GM21529 (cell line): ENCODE results near the gene URI1.
"Not testable (repeated sequence)": the region's sequence is repeated elsewhere in the genome, so short reads cannot be mapped to it uniquely, and the experiment has no call there.

Source experiments
- ATAC-seq: cut with Tn5 transposase; IDR thresholded peaks from one replicate; pipeline ENCODE4 v1.9.1; 2021; ENCODE audit not compliant: unreplicated experiment

URI1 gene, protein sequence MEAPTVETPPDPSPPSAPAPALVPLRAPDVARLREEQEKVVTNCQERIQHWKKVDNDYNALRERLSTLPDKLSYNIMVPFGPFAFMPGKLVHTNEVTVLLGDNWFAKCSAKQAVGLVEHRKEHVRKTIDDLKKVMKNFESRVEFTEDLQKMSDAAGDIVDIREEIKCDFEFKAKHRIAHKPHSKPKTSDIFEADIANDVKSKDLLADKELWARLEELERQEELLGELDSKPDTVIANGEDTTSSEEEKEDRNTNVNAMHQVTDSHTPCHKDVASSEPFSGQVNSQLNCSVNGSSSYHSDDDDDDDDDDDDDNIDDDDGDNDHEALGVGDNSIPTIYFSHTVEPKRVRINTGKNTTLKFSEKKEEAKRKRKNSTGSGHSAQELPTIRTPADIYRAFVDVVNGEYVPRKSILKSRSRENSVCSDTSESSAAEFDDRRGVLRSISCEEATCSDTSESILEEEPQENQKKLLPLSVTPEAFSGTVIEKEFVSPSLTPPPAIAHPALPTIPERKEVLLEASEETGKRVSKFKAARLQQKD

DNA sequence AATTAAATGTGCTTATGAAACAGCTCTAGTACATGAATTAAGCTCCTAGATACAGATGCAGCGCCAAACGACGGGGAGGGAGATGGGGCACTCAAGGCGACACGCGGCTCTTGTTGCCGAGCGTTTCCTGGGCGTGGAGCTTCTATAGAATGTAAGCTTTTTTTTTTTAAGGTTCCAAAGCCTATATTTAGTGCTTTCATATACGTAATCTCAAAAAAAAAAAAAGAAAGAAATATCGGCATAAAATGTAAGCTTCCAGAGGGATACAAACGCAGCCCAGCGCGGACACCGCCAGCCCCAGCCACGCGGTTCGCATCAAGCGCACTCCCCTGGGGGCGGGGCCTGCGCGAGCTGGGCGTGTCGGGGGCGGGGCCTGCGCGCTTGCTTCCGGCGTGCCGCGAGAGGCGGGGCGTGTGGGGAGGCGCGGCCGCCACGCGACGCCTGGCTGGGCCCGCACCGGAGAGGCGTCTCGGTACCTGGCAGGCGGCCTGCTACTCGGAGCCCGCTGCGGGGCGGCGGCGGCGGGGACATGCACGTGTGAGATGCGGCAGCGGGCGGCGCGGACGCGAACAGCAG lies at the start of gene URI1:
TSS of gene URI1 (plus strand) at position 412 of the 576 bp plus-strand sequence. CDS start 309 bp downstream, outside the sequence.
- peak; percentile 81 for ATAC-seq

- ATAC-seq = no peak
Observed at GRCh38 chr19:29893606-29894284, 48.3 kb upstream of the URI1 start.

GRCh38 chr19:29896802-29897201 lies 45.2 kb upstream of the URI1 start:
- no peak for ATAC-seq

DNA sequence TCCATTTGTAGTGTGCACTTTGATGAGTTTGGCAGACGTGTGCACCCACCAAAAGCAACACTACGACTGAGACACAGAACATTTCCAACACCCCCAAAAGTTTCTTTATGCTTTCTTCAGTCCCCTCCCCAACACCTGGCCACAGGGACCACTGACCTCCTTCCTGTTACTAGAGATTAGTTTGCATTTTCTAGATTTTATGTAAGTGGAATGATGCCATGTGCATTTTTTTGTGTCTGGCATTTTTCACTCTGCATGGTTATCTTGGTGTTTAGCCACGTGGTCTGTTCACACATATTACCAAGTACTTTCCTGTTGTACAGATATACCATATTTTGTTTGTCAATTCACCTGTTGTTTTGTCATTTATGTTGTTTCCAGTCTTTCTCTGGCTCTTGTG lies 44.6 kb upstream of the URI1 start:
- ATAC-seq = no peak

GRCh38 chr19:29904017-29904416 lies 38.0 kb upstream of the URI1 start:
- no peak for ATAC-seq

- ATAC-seq = no peak
Observed at GRCh38 chr19:29908963-29909944, 32.8 kb upstream of the URI1 start.

DNA sequence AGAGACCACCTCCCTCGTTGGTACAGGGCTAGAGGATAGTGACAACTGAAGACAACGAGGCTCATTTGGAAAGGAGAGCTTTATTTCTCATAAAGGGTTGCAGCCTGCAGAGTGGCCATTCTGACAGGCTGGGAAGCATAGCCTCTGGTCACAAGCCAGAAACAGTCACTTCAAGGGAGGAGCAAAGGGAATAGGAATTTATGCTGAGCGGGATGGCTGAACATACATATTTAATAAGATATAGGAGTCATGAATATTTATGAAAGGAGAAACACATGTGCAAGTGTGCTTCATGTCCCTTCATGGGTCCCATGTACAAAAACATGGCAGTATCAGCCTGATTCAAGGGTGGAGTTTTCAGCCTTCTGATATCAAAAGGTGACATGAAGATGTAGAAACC lies 27.1 kb upstream of the URI1 start:
- no peak for ATAC-seq

GRCh38 chr19:29915832-29916231 lies 26.2 kb upstream of the URI1 start:
- not testable (repeated sequence) for ATAC-seq

DNA sequence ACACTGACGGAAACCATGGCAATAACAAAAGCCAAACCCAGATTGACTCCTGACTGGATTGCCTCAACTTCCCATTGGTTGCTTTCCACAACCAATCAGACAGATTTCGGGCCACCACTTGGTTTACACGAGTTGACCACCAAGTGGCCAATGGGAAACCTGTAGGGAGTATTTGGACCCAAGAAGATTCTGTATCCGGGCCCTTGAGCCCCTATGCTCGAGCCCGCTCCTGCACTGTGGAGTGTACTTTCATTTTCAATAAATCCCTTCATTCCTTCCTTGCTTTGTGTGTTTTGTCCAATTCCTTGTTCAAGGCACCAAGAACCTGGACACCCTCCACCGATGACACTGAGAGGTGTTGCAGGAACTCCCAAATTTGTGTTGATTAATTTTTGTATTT lies 24.1 kb upstream of the URI1 start:
- ATAC-seq = no peak

DNA sequence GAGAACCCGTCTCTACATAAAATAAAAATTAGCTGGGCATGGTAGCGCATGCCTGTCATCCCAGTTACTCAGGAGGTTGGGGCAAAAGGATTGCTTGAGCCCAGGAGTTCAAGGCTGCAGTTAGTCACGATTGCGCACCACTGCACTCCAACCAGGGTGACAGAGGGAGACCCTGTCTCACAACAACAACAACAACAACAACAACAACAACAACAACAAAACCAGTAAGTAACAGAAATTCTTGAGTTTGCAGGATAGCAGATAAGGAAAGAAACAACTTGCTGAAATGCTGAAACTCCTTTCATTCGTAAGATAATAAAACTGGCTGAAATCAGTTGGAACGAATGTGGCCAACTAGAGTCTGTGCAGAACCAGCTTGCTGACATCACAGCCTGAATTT lies 23.1 kb upstream of the URI1 start:
- ATAC-seq = no peak

- no peak for ATAC-seq
Observed at GRCh38 chr19:29922972-29923371, 19.1 kb upstream of the URI1 start.

GRCh38 chr19:29923653-29924052 lies 18.4 kb upstream of the URI1 start:
- no peak for ATAC-seq

- no peak for ATAC-seq
Observed at GRCh38 chr19:29926031-29926430, 16.0 kb upstream of the URI1 start.

- no peak for ATAC-seq
Observed at GRCh38 chr19:29926801-29927200, 15.2 kb upstream of the URI1 start.

- ATAC-seq = peak; percentile 67
Observed at GRCh38 chr19:29927944-29928625, 14.0 kb upstream of the URI1 start.

DNA sequence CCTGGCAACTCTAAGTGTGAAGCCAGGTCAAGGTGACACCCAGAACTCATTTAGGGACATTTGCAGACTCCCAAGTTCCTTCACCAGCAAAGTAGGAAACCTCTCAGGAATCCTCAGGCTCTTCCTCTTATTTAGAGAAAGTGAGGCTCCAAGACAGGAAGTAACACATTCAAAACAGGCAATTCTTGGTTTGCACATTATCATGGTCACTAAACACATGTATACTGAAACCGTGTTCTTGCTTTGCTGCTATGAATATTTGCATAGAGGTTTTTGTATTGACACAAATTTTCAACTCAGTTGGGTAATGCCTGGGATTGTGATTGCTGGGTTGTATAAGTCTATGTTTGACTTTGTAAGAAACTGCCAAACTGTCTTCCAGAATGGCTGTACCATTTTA lies 13.2 kb upstream of the URI1 start:
- peak; percentile 74 for ATAC-seq

DNA sequence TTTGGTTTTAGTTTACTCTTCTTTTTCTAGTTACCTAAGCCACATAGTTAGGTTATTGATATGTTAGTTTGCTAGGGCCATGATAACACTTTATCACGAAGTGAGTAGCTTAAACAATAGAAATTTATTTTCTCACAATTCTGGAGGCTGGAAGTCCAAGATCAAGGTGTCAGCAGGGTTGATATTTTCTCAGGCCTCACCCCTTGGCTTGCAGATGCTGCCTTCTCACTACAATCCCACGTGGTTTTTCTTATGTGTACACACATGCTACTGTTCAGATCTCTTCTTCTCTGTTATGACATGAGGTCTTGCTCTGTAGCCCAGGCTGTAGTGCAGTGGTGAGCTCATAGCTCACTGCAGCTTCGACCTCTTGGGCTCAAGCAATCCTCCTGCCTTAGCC lies 7.8 kb upstream of the URI1 start:
- no peak for ATAC-seq

DNA sequence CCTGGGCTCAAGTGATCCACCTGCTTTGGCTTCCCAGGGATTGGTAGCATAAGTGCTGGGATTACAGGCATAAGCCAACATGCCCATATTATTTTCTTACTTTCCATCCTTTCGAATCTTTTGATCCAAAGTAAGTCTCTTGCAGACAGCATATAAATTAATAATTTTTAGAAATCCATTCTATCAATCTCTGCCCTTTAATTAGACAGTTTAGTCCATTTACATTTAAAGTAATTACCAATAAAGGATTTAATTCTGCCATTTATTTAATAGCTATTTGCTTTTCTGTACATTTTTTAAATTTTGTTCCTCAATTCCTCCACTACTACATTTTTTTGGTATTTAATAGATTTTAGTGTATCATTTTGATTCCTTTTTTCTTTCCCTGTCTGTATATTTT lies 7.3 kb upstream of the URI1 start:
- ATAC-seq = no peak

- no peak for ATAC-seq
Observed at GRCh38 chr19:29936409-29936808, 5.6 kb upstream of the URI1 start.

DNA sequence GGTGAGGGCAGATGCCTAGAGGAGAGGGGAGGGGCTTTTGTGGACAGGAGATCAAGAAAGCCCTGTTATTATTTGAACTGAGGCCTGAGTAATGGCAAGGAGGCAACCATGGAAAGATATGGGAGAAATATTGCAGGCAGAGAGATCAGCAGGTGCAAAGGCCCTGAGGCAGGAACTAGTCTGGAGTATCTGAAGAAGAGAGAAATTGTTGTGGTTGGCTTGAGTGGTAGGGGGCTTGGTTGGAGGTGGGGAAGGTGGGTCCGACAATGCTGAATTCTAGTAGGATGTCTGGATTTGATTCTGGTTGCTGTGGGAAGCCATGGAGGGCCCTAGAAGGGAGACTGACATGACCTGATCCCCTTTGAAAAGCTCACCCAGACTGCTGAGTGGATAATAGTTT lies 2.4 kb upstream of the URI1 start:
- ATAC-seq = no peak
